NCI-H2171 (cell line): Measurements from ENCODE around the gene PRCC.

ENCODE experiments used
- DNase-seq: peaks from one replicate; lab custom pipeline; 2025; lab: John Stamatoyannopoulos, UW

PRCC gene

GRCh38 chr1:156814571-156815260 is 47.4 kb downstream of the PRCC start:
- no peak for DNase-seq

GRCh38 chr1:156815307-156815826 is 48.0 kb downstream of the PRCC start:
- no peak for DNase-seq

GRCh38 chr1:156815961-156816422 is 48.7 kb downstream of the PRCC start:
- no peak for DNase-seq

GRCh38 chr1:156816561-156817328 is 49.4 kb downstream of the PRCC start, which contains the start of gene SH2D2A:
Gene SH2D2A, minus strand, starts transcription at chr1:156816848. Its CDS starts 140 bp downstream, at chr1:156816708.
- DNase-seq: no peak

- no peak for DNase-seq
Observed at GRCh38 chr1:156821801-156822200, 54.5 kb downstream of the PRCC start.

GRCh38 chr1:156822680-156823079 is 55.3 kb downstream of the PRCC start:
- no peak for DNase-seq

- DNase-seq: no peak
Observed at GRCh38 chr1:156823210-156823790, 56.0 kb downstream of the PRCC start.

- no peak for DNase-seq
Observed at GRCh38 chr1:156826630-156827029, 59.3 kb downstream of the PRCC start.

- DNase-seq: no peak
Observed at GRCh38 chr1:156828400-156829124, 61.2 kb downstream of the PRCC start.

- no peak for DNase-seq
Observed at GRCh38 chr1:156832434-156832833, 65.1 kb downstream of the PRCC start.

- no peak for DNase-seq
Observed at GRCh38 chr1:156833603-156834002, 66.3 kb downstream of the PRCC start.

- no peak for DNase-seq
Observed at GRCh38 chr1:156834322-156834721, 67.0 kb downstream of the PRCC start.

GRCh38 chr1:156836041-156836654 is 68.8 kb downstream of the PRCC start:
- DNase-seq: no peak

- DNase-seq: no peak
Observed at GRCh38 chr1:156836892-156837291, 69.6 kb downstream of the PRCC start.

GRCh38 chr1:156838972-156839371 is 71.6 kb downstream of the PRCC start:
- DNase-seq: no peak

- no peak for DNase-seq
Observed at GRCh38 chr1:156839426-156840109, 72.2 kb downstream of the PRCC start.

GRCh38 chr1:156840186-156840897 is 73.0 kb downstream of the PRCC start:
- no peak for DNase-seq

- DNase-seq: no peak
Observed at GRCh38 chr1:156840898-156841279, 73.6 kb downstream of the PRCC start.

- no peak for DNase-seq
Observed at GRCh38 chr1:156841295-156841855, 74.0 kb downstream of the PRCC start.
